Activated naive CD4-positive, alpha-beta T cell treated with anti-CD3 and anti-CD28 coated beads for 36 hours (primary cell): Measurements from ENCODE around the gene TGFA. TPM values are rescaled to one million over a fixed set of nuclear protein-coding genes. Genes with fewer than 3 reads are reported as not detected.

Experiments
- CTCF ChIA-PET: fragments of 350-600 bp; sonication (Branson Sonifier 250); formaldehyde crosslinking; loops from one replicate; lab custom pipeline; 2021; ENCODE audit warnings: antibody characterized with exemption; lab: Charles Lee
- DNase-seq: peaks from one replicate; pipeline ENCODE4 v3.0.0-alpha.2; 2020
- H3K27ac Mint-ChIP-seq: one replicate; pipeline ENCODE4 v1.8.0; 2021; ENCODE audit warnings: mild to moderate bottlenecking, mixed read lengths
- H3K27me3 Mint-ChIP-seq: one replicate; pipeline ENCODE4 v1.8.0; 2021; ENCODE audit warnings: low read depth, mixed read lengths
- H3K36me3 Mint-ChIP-seq: one replicate; pipeline ENCODE4 v1.8.0; 2021; ENCODE audit warnings: low read depth, mixed read lengths
- H3K4me1 Mint-ChIP-seq: one replicate; pipeline ENCODE4 v1.8.0; 2021; ENCODE audit warnings: low read depth, mixed read lengths
- H3K4me3 Mint-ChIP-seq: one replicate; pipeline ENCODE4 v1.8.0; 2021; ENCODE audit warnings: mild to moderate bottlenecking, moderate library complexity, mixed read lengths
- H3K9me3 Mint-ChIP-seq: one replicate; pipeline ENCODE4 v1.8.0; 2021; ENCODE audit warnings: mixed read lengths
- intact Hi-C: fragments of 100-400 bp; cut with micrococcal nuclease; formaldehyde crosslinking; loops from one replicate; pipeline ENCODE4 v1.15.1; 2023
- total RNA-seq, 2 experiments: library from RNA; stranded (reverse); gene quantifications; one replicate each; pipeline ENCODE4 v1.2.3, GENCODE V29; 2021

TGFA gene
- total RNA-seq, 2 experiments from 2014 or later: 0.33 to 0.64 TPM

DNA sequence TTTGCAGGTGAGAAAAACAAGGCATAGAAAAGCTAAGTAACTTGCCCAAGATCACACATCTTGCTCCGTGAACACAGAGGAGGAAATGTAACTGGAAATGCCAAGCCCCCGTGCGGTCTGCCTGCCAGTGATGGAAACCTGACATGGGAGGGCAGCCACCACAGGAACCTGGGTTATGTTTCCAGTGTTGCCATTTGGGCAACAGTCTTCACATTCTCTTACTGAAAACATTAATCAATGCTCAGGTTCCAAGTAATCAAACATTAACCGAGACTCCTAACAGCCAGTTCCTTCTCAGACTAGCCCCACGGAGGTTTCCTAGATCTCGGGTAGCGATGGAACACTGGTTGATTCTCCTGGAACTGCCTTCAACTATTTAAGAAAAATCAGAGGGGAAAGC lies 2.5 kb downstream of the TGFA start:
- H3K9me3 Mint-ChIP-seq: no peaks in the 10 kb centered on the region
- peaks cover 11% of the 10 kb centered on the region for H3K27me3 Mint-ChIP-seq
- no peak overlapping the region for H3K27ac Mint-ChIP-seq

DNA sequence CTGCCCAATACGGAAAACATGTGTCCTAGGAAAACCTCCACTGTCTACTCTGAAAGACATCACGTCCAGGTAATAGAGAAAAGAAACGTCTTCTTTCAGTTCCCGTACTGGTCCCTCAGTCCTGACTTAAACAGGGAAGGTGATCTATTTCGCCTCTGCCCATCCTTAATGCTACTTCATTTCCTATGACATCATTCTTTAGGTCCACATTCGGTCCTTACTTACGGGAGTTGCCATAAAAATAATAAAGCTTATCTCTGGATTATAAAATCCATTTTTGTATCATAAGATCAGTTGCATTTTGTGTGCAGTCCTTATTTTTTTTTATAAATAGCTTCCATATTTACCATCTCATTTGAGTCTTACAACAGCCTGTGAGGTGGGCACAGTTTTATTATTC lies 3.7 kb downstream of the TGFA start:
- CTCF ChIA-PET: interaction anchor here (1.0 to 1.1 kb wide), 2 partner anchors 246 to 248 kb away, joined by 4 to 7 read pairs; partner anchors contain the start of gene FAM136A
- Mint-ChIP-seq H3K27me3 (peaks cover 11% of the 10 kb centered on the region), H3K4me3 (no peak overlapping the region), H3K9me3 (no peaks in the 10 kb centered on the region), H3K27ac (no peak overlapping the region), H3K4me1 (peaks cover 14% of the 10 kb centered on the region), H3K36me3 (no peaks in the 10 kb centered on the region)
- DNase-seq: no peak
- intact Hi-C loops: loop anchor here (5.0 kb wide), 2 partner anchors 78 to 237 kb away; no protein-coding TSS in a partner anchor

More for the DNA sequence above, 2.5 kb downstream of the TGFA start:
- DNase-seq: no peak
- Mint-ChIP-seq H3K4me3 (no peak overlapping the region), H3K36me3 (no peaks in the 10 kb centered on the region), H3K4me1 (peaks cover 14% of the 10 kb centered on the region)
- CTCF ChIA-PET: interaction anchor here (0.8 to 3.4 kb wide), 7 partner anchors 14 to 312 kb away, joined by 3 to 14 read pairs (median 5); no protein-coding TSS in a partner anchor
- intact Hi-C loops: loop anchor here (5.0 kb wide), 2 partner anchors 79 to 236 kb away; no protein-coding TSS in a partner anchor

DNA sequence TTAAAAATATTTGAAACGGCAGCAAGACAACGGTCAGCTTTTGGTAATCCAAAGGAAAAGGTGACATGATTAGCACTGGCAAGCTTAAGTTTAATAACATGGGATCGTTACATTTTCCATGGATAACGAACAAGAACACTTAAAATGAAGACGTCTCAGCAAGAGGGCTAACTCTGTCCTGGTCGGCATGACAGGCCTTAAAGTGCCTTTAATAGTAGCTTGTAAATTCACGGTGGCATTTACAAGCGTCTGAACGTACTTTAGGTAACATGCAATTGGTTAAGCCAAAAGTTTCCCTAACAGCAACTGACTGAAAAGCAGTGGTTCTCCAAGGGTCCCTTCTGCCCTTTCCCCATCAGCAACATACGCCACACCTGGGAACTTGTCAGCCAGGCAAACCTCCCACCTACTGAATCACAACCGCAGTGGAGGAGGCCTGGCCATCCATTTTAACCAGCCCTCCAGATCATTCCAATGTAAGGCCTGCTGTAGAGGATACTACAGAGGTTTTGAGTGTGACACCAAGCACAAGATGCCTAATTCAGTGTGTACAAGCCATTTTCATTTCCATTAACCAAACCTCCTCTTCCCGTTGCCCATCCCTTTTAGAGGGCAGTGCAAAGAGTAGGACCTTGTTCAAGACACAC lies 4.4 kb downstream of the TGFA start:
- Mint-ChIP-seq H3K27me3 (peaks cover 11% of the 10 kb centered on the region), H3K4me3 (no peak overlapping the region), H3K9me3 (no peaks in the 10 kb centered on the region), H3K36me3 (no peaks in the 10 kb centered on the region), H3K27ac (no peak overlapping the region), H3K4me1 (peaks cover 12% of the 10 kb centered on the region)
- DNase-seq: no peak
- CTCF ChIA-PET: interaction anchor here (0.8 to 1.1 kb wide), 2 partner anchors 68 to 248 kb away, joined by 3 to 4 read pairs; partner anchors contain the start of gene FAM136A
- intact Hi-C loops: no loop called here

DNA sequence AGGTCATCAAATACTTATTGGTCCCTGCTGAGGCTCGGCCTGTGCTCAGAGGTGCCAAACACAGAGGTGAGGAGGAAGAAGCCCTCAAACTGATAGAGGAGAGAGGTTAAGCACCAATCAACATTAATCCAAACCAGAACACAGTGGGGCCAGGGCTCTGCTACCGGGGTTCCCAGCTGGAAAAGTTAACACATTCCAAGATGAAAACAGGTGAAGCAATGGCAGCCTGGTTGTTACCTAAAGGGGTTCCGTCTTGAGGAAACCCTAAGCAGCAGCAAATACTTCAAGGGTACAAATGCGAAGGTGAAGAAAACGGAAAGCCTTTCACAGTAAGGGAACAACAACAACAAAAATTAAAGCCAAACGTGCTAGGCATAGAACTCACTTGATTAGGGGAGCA lies 5.4 kb downstream of the TGFA start:
- DNase-seq: no peak
- Mint-ChIP-seq H3K4me1 (peaks cover 8% of the 10 kb centered on the region), H3K9me3 (no peaks in the 10 kb centered on the region), H3K36me3 (no peaks in the 10 kb centered on the region), H3K27me3 (peaks cover 9% of the 10 kb centered on the region), H3K4me3 (no peak overlapping the region), H3K27ac (no peak overlapping the region)
- intact Hi-C loops: no loop called here
- CTCF ChIA-PET: interaction anchor here (0.8 kb wide), 1 partner anchor 69 kb away, joined by 3 read pairs; no protein-coding TSS in a partner anchor

DNA sequence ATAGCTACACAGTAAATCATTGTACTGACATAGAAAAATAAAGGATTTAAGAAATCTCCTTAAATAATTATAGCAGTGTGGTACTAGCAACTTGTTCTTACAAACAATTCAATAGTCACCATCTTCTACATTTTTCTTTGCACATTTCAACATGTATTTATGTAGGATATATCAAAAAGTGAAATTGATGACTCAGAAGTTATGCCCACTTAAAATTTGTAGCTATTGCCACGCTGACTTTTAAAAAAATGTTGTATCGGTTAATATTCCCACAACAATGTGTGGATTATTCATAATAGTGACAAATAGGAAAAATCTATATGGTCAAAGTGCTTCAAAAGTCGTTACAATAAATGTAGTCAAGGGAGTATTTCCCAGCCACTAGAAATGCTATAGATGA lies 6.7 kb downstream of the TGFA start:
- Mint-ChIP-seq H3K9me3 (no peaks in the 10 kb centered on the region), H3K4me3 (no peak overlapping the region), H3K27me3 (no peaks in the 10 kb centered on the region), H3K4me1 (no peaks in the 10 kb centered on the region), H3K36me3 (no peaks in the 10 kb centered on the region), H3K27ac (no peak overlapping the region)
- intact Hi-C loops: no loop called here
- DNase-seq: no peak
- CTCF ChIA-PET: interaction anchor here (0.8 to 1.3 kb wide), 2 partner anchors 43 to 70 kb away, joined by 3 to 5 read pairs; no protein-coding TSS in a partner anchor

DNA sequence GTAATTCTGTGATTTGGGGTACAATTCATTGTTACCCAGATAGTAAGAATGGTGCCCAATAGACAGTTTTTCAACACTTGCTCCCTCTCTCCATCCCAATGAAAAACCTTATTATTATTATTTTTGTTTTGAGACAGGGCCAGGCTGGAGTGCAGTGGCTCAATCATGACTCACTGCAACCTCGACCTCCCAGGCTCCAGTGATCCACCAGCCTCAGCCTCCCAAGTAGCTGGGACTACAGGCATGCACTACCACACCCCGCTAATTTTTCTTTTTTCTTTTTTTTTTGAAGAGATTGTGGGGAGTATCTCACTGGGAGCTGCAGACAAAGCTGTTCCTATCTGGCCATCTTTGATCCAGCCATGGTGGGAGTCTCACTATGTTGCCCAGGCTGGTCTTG lies 7.2 kb downstream of the TGFA start:
- Mint-ChIP-seq H3K27me3 (no peaks in the 10 kb centered on the region), H3K27ac (no peak overlapping the region), H3K4me3 (no peak overlapping the region), H3K4me1 (no peaks in the 10 kb centered on the region), H3K9me3 (no peaks in the 10 kb centered on the region), H3K36me3 (no peaks in the 10 kb centered on the region)
- no peak for DNase-seq
- CTCF ChIA-PET: interaction anchor here (0.8 to 1.3 kb wide), 2 partner anchors 42 to 71 kb away, joined by 3 to 5 read pairs; no protein-coding TSS in a partner anchor
- intact Hi-C loops: no loop called here

DNA sequence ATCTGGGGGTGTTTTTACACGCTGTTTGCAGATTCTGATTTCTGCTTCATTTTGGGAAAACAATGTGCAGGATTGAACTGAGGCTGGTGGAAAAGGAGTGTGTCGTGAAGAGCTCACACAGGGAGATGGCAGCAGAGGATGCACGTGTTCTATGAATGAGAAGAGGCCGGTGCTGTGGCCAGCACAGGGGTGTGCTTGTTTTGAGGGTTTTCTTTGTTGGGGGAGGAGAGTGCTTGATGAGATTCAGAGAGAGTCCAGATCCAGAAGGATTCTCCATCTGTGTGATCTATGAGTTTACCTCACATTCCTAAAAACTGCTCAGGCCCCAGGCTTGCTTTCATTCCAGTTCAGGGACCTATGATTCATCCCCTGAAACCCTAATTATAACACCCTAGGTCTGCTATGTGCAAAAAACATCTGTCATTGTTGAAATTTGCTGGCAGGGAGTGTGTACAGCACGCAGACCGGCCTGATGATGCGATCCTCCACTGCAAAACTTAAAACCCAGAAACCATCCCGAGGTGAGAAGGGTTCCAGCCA lies 12.1 kb downstream of the TGFA start:
- H3K4me3 Mint-ChIP-seq: no peak overlapping the region
- no peak overlapping the region for H3K27ac Mint-ChIP-seq
- H3K9me3 Mint-ChIP-seq: no peaks in the 10 kb centered on the region
- no peak for DNase-seq
- H3K27me3 Mint-ChIP-seq: no peaks in the 10 kb centered on the region
- H3K4me1 Mint-ChIP-seq: no peaks in the 10 kb centered on the region
- H3K36me3 Mint-ChIP-seq: no peaks in the 10 kb centered on the region
- intact Hi-C loops: no loop called here
- CTCF ChIA-PET: interaction anchor here (0.6 kb wide), 1 partner anchor 407 kb away, joined by 3 read pairs; no protein-coding TSS in a partner anchor

DNA sequence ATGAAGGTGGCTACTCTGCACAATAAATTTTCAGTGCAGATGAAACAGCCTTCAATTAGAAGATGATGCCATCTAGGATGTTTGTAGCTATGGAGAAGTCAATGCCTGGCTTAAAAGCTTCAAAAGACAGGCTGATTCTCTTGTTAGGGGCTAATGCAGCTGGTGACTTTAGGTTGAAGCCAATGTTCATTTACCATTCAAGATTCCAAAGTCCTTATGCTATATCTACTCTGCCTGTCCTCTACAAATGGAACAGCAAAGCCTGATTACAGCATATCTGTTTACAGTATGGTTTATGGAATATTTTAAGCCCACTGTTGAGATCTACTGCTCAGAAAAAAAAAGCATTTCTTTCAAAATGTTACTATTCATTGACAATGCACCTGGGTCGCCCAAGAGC lies 15.8 kb downstream of the TGFA start:
- Mint-ChIP-seq H3K27me3 (no peaks in the 10 kb centered on the region), H3K4me3 (no peak overlapping the region), H3K9me3 (peaks cover 5% of the 10 kb centered on the region), H3K4me1 (no peaks in the 10 kb centered on the region), H3K36me3 (no peaks in the 10 kb centered on the region), H3K27ac (no peak overlapping the region)
- CTCF ChIA-PET: interaction anchor here (0.6 to 1.3 kb wide), 2 partner anchors 14 to 110 kb away, joined by 3 to 5 read pairs; no protein-coding TSS in a partner anchor
- no peak for DNase-seq
- intact Hi-C loops: no loop called here

DNA sequence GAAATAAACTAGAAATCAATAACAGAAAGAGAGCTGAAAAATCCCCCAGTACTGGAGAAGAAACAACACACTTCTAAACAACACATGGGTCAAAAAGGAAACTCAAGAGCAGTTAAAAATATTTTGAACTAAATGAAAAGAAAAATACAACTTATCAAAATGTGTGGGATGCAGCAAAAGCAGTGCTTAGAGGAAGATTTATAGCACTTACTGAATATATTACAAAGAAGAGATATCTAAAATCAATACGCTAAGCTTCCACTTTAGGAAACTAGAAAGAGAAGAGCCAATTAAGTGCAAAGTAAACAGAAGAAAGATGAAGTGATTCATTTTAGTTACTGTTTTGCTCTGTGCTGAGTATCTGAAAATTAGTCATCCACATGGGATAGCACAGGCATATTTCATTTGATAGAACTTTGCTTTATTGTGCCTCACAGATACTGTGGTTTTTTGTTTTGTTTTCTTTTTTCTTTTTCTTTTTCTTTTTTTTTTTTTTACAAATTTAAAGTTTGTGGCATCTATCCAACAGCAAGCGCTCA lies 17.0 kb downstream of the TGFA start:
- CTCF ChIA-PET: interaction anchor here (0.6 kb wide), 1 partner anchor 430 kb away, joined by 4 read pairs; no protein-coding TSS in a partner anchor
- no peak for DNase-seq
- H3K9me3 Mint-ChIP-seq: peaks cover 6% of the 10 kb centered on the region
- no peak overlapping the region for H3K4me3 Mint-ChIP-seq
- no peak overlapping the region for H3K27ac Mint-ChIP-seq
- peaks cover 2% of the 10 kb centered on the region for H3K4me1 Mint-ChIP-seq
- H3K27me3 Mint-ChIP-seq: no peaks in the 10 kb centered on the region
- no peaks in the 10 kb centered on the region for H3K36me3 Mint-ChIP-seq
- intact Hi-C loops: loop anchor here (1.0 kb wide), 1 partner anchor 26 kb away; no protein-coding TSS in a partner anchor

DNA sequence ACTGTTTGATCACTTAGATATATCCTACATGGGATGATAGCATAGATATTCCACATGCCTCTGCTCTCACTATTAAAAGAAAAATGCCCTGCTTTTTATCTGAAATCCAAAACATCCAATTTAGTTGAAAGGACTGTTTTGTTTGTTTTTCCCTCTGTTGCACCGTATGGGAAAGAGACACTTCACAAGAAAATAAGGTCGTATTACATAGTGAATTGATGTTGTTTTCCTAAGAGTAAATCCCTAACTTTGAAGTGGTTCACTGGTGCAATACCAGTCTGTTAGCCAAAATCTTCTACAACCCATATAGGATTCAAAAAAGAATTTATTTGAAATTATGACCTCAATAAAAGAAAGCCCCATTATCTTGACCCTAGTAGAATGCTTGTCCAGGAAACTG lies 18.1 kb downstream of the TGFA start:
- intact Hi-C loops: no loop called here
- no peak overlapping the region for H3K27ac Mint-ChIP-seq
- no peaks in the 10 kb centered on the region for H3K27me3 Mint-ChIP-seq
- H3K4me3 Mint-ChIP-seq: no peak overlapping the region
- peaks cover 9% of the 10 kb centered on the region for H3K9me3 Mint-ChIP-seq
- H3K36me3 Mint-ChIP-seq: no peaks in the 10 kb centered on the region
- CTCF ChIA-PET: no interaction called here
- no peak for DNase-seq
- H3K4me1 Mint-ChIP-seq: peaks cover 3% of the 10 kb centered on the region

DNA sequence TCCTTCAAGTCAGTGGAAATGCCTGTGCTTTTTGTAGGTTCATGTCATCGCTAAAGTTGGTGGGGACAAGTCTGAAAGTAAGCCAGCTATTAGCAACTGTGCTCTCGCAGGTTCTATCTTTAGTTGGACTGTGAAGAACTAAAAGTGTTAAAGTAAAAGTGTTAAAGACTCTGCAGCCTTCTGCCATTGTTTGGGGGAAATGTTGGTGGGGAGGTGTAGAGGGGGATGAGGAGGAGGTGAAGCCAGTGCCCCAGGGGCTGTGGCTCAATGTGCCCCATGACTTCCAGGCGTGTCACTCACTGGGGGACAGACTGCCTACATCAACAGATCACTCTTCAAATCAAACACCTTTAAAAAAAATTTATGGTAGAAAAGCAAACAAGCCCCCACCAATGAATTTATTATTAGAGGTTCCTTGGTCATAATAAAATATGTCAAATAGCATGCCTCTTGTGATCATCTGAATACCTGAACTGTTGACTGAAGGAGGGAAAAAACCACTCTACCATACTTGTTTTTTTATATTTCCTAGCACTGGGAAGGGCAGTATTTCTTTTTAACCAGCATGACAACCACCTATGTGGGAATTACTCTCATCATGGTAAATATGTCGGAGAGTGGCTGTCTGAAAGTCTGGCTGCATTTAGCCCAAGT lies 19.3 kb downstream of the TGFA start:
- H3K27ac Mint-ChIP-seq: no peak overlapping the region

More for the DNA sequence above, 19.3 kb downstream of the TGFA start:
- Mint-ChIP-seq H3K27me3 (no peaks in the 10 kb centered on the region), H3K9me3 (peaks cover 9% of the 10 kb centered on the region), H3K4me1 (peaks cover 3% of the 10 kb centered on the region), H3K36me3 (no peaks in the 10 kb centered on the region), H3K4me3 (no peak overlapping the region)
- intact Hi-C loops: no loop called here
- no peak for DNase-seq
- CTCF ChIA-PET: no interaction called here
